HG02623 (cell line): ENCODE data around the gene EFCAB14.
"Not testable (repeated sequence)": the region's sequence is repeated elsewhere in the genome, so short reads cannot be mapped to it uniquely, and the experiment has no call there.

ENCODE experiments used
- ATAC-seq: cut with Tn5 transposase; IDR thresholded peaks from one replicate; pipeline ENCODE4 v1.9.1; 2021; ENCODE audit warnings: moderate library complexity; ENCODE audit not compliant: unreplicated experiment

EFCAB14 gene

DNA sequence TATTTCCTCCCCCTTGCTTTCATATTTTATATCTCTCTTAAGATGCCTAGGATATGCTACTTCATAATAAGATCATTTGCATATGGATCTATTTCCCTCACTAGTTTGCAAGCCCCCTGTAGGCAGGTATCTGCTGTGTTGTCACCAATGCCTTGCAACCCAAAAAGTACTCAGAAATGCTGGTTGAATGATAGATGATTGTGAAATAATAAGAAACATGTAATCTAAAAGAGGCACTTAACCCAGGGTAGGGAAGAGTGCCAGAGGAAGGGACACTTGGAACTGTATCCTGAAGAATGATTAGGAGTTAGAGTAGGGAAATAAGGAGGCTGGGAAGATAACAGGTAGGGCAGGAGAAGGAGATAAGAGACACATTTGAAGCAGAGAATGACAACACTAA, 63.1 kb downstream of the EFCAB14 start:
- ATAC-seq = no peak

DNA sequence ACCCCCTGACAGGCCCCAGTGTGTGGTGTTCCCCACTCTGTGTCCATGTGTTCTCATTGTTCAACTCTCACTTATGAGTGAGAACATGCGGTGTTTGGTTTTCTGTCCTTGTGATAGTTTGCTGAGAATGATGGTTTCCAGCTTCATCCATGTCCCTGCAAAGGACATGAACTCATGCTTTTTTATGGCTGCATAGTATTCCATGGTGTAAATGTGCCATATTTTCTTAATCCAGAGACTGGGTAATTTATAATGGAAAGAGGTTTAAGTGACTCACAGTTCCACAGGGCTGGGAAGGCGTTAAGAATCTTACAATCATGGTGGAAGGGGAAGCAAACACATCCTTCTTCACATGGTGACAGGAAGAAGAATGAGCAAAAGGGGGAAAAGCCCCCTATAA, 64.2 kb downstream of the EFCAB14 start:
- not testable (repeated sequence) for ATAC-seq

DNA sequence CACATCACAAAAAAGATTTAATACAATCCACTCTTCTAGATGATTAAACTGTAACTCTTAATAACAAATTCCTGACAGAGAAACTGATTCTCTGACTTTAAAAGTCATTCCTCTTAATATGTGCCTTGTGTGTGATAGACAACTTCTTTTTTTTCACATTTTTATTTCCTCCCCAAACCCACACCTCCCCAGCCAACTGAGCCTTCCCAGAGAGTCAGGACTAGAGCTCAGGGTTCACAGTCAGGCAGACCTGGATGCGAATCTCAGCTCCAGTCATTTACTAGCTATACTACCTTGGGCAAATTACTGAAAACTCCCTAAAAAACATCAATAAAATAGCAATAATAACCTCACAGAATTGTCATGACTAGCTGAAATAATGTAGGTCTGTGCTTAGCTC, 64.9 kb downstream of the EFCAB14 start:
- no peak for ATAC-seq

DNA sequence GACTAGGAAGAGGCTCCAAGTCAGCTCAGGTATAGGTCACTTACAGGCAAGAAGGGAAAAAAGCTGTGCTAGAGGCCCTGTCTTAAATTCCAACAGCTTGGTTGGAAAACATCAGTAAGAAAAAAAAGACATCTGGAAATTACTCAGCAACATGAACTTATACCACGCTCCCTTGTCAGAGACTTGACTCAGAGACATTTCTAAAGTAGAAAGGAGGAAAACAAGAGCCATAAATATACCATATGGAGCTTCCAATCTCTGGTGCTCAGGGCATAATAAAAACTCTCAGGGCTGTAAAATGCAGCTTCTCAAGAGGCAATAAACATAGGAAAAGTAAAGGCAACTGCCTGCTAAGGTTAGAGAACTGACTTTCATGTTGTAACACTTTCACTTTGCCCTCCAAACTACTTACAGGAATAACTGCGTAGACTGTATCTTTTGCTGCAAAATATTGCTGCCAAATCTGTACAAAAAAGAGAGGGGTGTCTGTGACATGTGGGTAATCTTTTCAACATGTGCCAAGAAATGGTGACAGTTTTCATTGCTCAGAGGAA, 65.4 kb downstream of the EFCAB14 start:
- ATAC-seq = no peak

GRCh38 chr1:46652321-46653100, 66.4 kb downstream of the EFCAB14 start:
- ATAC-seq = no peak

DNA sequence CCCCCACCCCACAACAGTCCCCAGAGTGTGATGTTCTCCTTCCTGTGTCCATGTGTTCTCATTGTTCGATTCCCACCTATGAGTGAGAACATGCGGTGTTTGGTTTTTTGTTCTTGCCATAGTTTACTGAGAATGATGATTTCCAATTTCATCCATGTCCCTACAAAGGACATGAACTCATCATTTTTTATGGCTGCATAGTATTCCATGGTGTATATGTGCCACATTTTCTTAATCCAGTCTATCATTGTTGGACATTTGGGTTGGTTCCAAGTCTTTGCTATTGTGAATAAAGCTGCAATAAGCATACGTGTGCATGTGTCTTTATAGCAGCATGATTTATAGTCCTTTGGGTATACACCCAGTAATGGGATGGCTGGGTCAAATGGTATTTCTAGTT, 67.8 kb downstream of the EFCAB14 start:
- not testable (repeated sequence) for ATAC-seq

DNA sequence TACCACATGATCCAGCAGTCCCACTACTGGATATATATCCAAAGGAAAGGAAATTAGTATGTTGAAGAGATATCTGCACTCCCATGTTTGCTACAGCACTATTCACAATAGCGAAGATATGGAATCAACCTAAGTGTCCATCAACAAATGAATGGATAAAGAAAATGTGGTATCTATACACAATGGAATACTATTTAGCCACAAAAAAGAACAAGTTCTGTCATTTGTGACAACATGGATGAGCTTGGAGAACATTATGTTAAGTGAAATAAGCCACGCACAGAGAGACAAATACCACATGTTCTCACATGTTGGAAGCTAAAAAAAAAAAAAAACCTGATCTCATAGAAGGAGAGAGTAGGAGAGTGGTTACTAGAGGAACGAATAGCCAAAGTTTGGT, 68.4 kb downstream of the EFCAB14 start:
- ATAC-seq = no peak

DNA sequence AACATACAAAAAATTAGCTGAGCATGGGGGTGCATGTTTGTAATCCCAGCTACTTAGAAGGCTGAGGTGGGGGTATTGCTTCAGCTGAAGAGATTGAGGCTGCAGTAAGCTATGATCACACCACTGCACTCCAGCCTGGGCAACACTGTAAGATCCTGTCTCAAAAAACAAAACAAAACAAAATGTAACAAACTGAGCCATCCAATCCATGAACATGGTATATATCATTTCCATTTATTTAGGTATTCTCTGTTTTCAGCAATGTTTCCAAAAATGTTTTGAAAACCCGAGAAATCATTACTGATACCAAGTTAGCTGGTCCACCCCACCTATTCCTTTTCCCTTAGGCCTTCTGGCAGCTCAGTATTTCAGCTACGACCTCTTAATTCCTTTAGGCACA, 69.2 kb downstream of the EFCAB14 start:
- no peak for ATAC-seq

DNA sequence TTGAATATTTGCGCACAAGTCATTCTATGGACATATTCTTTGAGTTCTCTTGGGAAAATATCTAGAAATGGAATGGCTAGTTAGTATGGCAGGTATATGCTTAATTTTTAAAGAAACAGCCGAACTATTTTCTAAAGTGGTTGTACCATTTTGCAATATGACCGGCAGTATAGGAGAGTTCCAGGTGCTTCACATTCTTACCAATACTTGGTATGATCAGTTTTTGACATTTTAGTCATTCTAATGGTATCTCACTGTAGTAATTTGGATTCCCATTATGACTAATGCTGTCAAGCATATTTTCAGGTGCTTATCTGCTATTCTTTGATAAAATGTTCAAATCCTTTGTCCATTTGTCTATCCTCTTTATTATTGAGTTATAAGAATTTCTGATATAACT, 71.3 kb downstream of the EFCAB14 start:
- no peak for ATAC-seq

DNA sequence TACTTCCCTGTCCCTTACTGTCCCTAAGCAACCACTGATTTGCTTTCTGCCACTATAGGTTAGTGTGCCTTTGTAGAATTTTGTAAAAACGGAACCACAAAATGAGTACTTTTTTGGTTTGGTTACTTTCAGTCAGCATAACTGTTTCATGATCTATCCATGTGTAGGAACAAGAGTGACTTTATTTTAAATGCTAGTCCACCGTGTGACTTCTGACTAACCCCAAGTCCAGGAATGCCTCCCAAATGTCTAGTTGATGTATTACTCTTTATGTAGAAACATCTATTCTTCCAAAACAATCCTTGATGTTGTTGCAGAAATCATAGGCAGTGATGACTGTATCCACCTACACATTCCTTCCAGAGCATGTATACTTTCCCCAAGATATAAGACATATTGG, 72.1 kb downstream of the EFCAB14 start:
- ATAC-seq = no peak

DNA sequence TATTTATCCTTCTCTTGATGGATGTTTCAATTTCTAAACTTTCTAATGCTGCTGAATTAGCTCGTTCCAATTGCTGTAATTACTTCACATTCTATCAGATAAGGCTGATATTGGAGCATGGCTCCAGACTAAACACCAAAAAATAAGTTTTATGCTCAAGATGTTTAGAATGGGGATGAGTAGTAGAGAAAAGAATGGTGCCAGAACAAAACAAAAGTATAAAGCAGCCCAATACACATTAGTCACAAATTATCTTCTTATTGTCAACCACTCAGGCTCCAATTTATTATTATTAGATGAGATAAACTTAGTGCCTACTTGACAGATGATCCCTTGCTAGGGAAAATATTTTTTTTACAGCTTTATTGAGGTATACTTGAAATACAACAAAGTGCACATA, 72.6 kb downstream of the EFCAB14 start:
- ATAC-seq = no peak

GRCh38 chr1:46645815-46646214, 73.1 kb downstream of the EFCAB14 start:
- ATAC-seq = no peak

DNA sequence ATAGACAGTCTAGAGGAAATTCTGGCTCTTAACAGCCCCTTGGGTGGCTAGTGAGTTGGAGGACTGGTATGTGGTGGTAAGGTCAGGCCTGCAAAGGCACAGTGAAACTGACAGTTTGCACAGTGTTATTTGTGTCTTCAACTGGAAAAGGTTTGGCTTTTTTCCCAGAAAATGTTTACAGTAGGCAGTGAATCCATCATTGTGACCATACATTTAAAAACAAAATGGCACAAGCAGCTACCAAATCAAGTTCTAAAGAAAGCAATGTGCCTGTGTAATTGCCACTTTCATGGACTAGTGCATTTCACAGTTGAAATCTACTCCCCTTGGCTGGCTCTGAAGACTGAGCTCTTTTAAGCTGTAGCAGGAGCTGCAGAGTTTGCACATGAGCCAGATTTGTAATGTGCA, 75.5 kb downstream of the EFCAB14 start:
- no peak for ATAC-seq

DNA sequence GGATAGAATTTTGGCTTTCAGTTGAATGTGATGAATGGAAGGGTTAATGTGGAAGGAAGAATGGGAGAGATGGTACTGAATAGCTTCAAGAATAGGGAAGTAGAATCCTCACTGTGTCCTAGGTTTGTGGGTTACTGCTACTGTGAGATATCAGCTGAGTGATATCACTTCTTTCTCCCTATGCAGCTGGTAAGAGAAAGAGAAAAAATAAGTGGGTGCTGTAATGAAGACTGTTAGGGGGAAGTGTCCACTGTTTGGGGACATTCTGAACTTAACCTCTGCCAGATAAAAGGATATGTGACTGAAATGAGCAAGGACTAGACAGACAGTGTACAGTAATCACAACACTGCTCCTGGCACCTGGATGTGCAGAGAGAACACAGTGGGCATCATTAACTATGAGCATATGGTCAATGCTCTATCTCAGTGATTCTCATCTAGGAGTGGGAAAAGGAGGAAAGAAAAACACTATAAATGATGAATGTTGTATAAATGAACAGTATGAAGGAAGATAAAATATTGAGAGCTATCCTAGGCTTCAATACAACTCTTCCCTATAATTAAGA, 76.7 kb downstream of the EFCAB14 start:
- no peak for ATAC-seq

DNA sequence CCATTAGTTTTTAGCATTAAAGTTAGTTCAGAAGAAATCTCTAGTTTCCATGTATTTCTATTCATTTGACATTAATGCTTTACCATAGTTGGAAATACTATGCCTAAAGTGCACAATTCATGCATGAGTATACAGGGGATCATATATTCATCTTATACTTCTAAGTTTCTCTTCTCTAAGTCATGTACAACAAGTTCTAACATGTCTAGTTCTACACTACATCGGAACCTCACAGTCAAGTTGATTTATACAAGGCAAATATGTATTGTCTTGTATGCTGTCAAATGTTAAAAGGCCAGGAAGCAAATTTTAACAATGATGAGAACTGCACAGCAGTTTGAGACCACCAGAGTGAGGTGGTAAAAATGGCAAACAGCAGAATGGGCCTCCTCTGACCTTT, 79.4 kb downstream of the EFCAB14 start:
- no peak for ATAC-seq

DNA sequence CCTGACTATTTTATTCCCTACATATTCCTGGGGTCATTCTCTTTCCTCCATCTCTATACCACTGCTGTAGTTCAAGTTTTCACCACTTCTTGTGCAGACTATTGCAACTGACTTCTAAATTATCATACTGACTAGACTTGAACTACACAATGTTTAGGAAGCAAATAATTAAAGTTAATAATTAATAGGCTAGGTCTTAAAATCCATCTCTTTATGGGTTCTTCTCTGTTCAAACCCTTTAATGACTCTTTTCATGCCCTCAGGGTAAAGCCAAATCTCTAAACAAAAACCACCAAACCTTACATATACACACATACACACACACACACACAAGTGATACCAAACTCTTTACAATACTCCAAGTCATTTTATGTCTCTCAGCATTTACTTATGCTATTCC, 80.0 kb downstream of the EFCAB14 start:
- ATAC-seq = no peak

GRCh38 chr1:46637444-46638083, 81.3 kb downstream of the EFCAB14 start:
- no peak for ATAC-seq

- ATAC-seq = no peak
Observed at GRCh38 chr1:46635205-46635604, 83.7 kb downstream of the EFCAB14 start.

- no peak for ATAC-seq
Observed at GRCh38 chr1:46630719-46631118, 88.2 kb downstream of the EFCAB14 start.
